ENCODE results near the gene ACRBP.
"Not testable (repeated sequence)": the region's sequence is repeated elsewhere in the genome, so short reads cannot be mapped to it uniquely, and the experiment has no call there.

ACRBP gene

DNA sequence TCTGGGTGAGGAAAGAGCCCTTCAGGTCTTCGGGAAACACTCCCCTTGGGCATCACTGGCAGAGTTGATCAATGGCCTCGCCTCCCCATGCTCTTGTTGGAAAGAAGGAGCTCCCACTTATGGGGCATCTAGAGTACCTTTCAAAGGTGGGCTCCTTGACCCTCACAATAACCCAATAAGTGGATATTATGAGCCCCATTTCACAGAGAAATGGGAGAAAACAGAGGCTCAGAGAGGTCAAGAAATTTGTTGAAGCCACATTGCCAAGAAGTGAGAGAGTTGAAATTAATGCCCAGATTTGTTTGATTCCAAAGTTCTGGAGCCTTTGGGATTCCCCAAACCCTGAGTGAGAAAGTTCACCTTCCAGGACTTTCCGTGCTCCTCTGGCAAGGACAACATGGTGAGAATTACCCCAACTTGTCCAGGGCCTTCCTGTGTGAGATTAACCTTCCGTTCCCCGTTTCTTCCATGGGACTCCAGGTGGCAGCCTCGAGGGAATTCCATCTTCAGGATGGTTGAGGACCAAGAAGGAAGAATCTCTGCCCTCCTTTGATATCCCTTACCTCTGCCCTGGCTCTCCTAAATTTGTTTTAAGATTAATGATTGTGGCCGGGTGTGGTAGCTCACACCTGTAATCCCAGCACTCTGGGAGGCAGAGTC is 32.6 kb downstream of the ACRBP start:
- DNase-seq, result peak; percentile 25

GRCh38 chr12:6613776-6614512 is 33.3 kb downstream of the ACRBP start:
- peak; percentile 94 for DNase-seq

GRCh38 chr12:6613015-6613775 is 34.0 kb downstream of the ACRBP start:
- peak; percentile 74 for DNase-seq

GRCh38 chr12:6612652-6613014 is 34.6 kb downstream of the ACRBP start:
- no peak for DNase-seq

GRCh38 chr12:6612247-6612646 is 35.0 kb downstream of the ACRBP start:
- no peak for DNase-seq

GRCh38 chr12:6608592-6609281 is 38.5 kb downstream of the ACRBP start:
- DNase-seq, result no peak

GRCh38 chr12:6607751-6608591 is 39.3 kb downstream of the ACRBP start:
- peak; percentile 52 for DNase-seq

GRCh38 chr12:6606331-6607131 is 40.7 kb downstream of the ACRBP start:
- peak; percentile 41 for DNase-seq

DNA sequence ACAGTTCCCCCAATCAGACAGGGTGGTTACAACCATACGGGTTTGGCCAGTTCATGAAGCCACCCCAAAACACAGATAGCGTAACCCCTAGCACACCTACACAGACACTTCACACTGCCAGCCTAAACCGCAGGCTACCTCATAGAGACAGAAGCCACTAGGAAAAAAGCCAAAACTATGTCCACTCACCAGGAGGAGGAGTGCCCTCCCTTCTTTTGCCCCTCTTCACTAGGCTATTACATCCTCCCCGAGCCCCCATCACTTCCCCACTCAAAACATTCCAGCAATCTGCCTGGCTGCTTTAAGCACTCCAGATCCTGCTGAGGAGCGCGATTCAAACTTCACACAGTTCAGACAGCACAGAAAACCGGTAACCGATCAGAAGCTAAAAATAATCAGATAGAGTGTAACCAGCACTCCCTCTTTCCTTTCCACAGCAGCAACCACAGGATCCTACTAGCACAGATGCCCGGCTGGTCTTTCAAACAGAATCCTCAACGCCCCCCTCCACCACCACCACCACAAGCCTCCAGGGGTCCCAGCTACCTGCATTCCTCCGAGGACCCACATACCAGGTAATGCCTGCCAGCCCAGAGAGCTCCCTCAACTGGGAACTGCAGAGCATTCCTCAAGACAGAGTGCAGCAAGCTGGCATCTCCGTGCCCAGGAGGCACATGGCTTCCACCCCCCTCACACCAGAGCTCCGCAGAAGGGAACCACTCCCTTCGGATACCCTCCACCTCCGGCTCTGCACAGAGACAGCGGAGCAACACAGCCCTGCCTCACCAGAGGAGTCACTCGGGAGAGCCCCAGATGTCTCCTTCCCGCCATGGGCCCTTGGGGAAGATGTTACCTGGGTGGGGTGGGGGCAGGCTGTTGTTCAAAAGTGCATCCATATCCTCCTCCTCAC is 41.6 kb downstream of the ACRBP start:
- DNase-seq, result peak; percentile 28

- DNase-seq, result peak; percentile 71
Observed at GRCh38 chr12:6604259-6605029, 42.8 kb downstream of the ACRBP start.

- peak; percentile 54 for DNase-seq
Observed at GRCh38 chr12:6603095-6603567, 44.1 kb downstream of the ACRBP start.

- DNase-seq, result no peak
Observed at GRCh38 chr12:6602526-6602925, 44.7 kb downstream of the ACRBP start.

DNA sequence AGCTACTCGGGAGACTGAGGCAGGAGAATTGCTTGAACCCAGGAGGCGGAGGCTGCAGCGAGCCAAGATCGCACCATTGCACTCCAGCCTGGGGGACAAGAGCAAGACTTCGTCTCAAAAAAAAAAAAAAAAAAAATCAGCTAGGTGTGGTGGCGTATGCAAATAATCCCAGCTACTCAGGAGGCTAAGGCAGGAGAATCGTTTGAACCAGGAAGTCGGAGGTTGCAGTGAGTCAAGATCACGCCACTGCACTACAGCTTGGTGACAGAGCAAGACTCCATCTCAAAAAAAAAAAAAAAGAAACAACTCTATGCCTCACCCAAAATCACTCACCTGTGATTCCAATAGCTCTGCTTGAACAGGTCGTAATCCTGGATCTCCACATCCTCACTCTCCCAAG is 51.6 kb downstream of the ACRBP start:
- not testable (repeated sequence) for DNase-seq

- DNase-seq, result no peak
Observed at GRCh38 chr12:6592087-6592486, 55.1 kb downstream of the ACRBP start.
